ENCODE data around the gene PLAC9.

DNA sequence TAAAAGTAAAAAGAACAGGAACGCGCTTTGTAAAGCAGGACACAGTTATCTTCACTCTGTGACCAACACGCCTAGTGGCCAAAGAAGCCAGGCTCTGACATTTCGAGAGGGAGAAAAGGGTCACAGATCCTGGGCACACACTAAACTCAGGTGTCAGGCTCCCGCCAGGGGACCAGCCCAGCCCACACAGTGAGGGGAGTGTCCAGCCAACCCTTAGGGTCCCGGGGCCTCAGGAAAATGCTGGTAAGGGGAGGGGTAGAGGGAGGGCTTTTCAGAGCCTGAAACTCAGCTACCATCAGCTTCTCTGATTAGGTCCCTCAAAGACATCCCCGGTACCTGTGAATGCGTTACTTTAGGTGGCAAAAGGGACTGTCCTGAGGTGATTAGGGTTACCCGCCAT lies 56.2 kb downstream of the PLAC9 start:
- TF ChIP-seq, protein P1, sequence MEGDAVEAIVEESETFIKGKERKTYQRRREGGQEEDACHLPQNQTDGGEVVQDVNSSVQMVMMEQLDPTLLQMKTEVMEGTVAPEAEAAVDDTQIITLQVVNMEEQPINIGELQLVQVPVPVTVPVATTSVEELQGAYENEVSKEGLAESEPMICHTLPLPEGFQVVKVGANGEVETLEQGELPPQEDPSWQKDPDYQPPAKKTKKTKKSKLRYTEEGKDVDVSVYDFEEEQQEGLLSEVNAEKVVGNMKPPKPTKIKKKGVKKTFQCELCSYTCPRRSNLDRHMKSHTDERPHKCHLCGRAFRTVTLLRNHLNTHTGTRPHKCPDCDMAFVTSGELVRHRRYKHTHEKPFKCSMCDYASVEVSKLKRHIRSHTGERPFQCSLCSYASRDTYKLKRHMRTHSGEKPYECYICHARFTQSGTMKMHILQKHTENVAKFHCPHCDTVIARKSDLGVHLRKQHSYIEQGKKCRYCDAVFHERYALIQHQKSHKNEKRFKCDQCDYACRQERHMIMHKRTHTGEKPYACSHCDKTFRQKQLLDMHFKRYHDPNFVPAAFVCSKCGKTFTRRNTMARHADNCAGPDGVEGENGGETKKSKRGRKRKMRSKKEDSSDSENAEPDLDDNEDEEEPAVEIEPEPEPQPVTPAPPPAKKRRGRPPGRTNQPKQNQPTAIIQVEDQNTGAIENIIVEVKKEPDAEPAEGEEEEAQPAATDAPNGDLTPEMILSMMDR (IDR thresholded peaks at IDR 0.05) = no peak
- TF ChIP-seq POLR2A (IDR thresholded peaks at IDR 0.05; ENCODE audit: low read depth) = no peak

Data from esophagus muscularis mucosa (tissue), 3 donors.